Bronchial epithelial cell (primary cell): Measurements from ENCODE around the gene TACR2. TPM values are rescaled to one million over a fixed set of nuclear protein-coding genes. Genes with fewer than 3 reads are reported as not detected.

Experiments used
- DNase-seq: peaks from one replicate; pipeline ENCODE4 v3.0.0-alpha.2; 2010; ENCODE audit warnings: low read depth
- FAIRE-seq: peaks from 2 replicates; lab custom pipeline; 2011; peaks lifted over from hg19 to GRCh38; lab: Jason Lieb, UNC
- H3K27me3 ChIP-seq: 2 replicates; pipeline ENCODE4 v1.5.1; 2011; ENCODE audit warnings: low read length; ENCODE audit not compliant: control insufficient read depth, insufficient read depth
- H3K36me3 ChIP-seq: 2 replicates; pipeline ENCODE4 v1.5.1; 2011; ENCODE audit warnings: low read length; ENCODE audit not compliant: control insufficient read depth, insufficient read depth
- H3K4me3 ChIP-seq: 2 replicates; pipeline ENCODE4 v1.5.1; 2011; ENCODE audit warnings: mild to moderate bottlenecking, low read depth, low read length, control low read depth
- total RNA-seq: library from RNA; depleted of rRNA; stranded (reverse); fragments of >200 nt; gene quantifications from 2 replicates; pipeline ENCODE4 v1.2.1, GENCODE V29; 2014
- TF ChIP-seq, protein P1 (sequence below): IDR thresholded peaks from 2 replicates; pipeline ENCODE4 v1.5.1; 2011; ENCODE audit warnings: mild to moderate bottlenecking, moderate library complexity, low read length, control low read depth, inconsistent platforms; ENCODE audit not compliant: insufficient read depth, severe bottlenecking

The TACR2 gene
- total RNA-seq, 1 donor from 2014 or later, result under 0.01 TPM

DNA sequence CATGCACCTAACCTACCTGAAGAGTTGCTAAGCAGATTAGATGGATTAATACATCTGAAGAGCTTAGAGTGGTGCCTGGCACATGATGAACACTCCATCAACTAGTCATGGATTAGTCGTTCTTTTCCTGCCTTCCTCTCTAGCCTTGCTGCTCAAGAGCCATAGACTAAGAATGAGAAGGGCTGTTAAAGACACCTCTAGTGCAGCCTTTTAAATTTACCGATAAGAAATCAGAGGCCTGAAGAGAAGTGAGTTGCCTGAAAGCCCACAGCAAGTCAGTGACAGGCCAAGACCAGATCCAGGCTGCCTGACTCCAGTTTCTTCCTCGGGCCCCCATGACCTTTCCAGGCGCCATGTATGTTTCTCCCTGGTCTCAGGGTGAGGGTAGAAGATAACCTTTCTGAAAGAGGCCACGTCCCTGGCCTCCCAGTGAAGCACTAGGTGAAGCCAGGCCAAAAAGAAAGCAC, 41.1 kb upstream of the TACR2 start:
- TF ChIP-seq, protein P1, sequence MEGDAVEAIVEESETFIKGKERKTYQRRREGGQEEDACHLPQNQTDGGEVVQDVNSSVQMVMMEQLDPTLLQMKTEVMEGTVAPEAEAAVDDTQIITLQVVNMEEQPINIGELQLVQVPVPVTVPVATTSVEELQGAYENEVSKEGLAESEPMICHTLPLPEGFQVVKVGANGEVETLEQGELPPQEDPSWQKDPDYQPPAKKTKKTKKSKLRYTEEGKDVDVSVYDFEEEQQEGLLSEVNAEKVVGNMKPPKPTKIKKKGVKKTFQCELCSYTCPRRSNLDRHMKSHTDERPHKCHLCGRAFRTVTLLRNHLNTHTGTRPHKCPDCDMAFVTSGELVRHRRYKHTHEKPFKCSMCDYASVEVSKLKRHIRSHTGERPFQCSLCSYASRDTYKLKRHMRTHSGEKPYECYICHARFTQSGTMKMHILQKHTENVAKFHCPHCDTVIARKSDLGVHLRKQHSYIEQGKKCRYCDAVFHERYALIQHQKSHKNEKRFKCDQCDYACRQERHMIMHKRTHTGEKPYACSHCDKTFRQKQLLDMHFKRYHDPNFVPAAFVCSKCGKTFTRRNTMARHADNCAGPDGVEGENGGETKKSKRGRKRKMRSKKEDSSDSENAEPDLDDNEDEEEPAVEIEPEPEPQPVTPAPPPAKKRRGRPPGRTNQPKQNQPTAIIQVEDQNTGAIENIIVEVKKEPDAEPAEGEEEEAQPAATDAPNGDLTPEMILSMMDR, result no peak
- FAIRE-seq (no peak), DNase-seq (peak; percentile 46)
- no peaks in the 10 kb centered on the region for H3K27me3 ChIP-seq
- H3K4me3 ChIP-seq, result no peak overlapping the region
- H3K36me3 ChIP-seq, result no peaks in the 10 kb centered on the region

DNA sequence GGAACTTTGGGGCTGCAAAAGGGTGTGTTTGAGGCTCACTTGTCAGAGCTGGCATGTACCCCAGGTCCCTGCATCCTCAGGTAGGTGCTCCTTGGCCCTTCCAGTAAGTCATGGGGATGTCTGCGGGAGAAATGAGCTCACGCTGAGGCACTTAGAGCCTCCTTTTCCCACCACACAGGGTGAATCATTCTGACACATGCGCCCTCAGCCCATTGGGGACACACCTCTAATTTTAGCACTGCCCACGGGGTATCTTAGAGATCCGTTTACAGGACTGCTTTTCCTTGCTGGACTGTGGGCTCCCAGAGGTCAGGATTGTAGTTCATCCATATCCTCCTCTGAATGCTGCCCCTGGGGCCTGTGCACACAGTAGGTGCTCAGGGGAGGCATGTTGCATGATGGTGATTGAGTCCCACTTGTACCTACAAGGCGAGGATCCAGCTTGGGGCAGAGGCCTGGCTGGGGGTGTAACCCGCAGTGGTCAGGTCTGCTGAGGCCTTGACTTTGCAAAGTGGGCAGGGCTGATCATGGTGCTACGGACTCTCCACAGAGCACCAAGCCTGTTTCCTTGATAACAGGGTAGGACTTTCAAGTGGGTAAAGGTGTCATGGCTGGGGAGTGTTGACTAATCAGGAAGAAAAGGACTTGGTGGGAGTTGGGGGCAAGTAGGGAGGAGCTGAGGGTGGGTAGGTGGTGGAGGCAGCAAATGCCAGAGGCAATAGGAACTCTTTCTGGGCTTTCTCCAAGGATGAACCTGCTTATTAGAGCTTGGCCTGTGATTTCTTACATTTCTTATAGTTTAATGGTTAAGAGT, 40.4 kb upstream of the TACR2 start:
- FAIRE-seq (no peak), DNase-seq (peak; percentile 86)
- H3K4me3 ChIP-seq, result no peak overlapping the region
- no peaks in the 10 kb centered on the region for H3K36me3 ChIP-seq
- TF ChIP-seq, protein P1, result no peak
- no peaks in the 10 kb centered on the region for H3K27me3 ChIP-seq

DNA sequence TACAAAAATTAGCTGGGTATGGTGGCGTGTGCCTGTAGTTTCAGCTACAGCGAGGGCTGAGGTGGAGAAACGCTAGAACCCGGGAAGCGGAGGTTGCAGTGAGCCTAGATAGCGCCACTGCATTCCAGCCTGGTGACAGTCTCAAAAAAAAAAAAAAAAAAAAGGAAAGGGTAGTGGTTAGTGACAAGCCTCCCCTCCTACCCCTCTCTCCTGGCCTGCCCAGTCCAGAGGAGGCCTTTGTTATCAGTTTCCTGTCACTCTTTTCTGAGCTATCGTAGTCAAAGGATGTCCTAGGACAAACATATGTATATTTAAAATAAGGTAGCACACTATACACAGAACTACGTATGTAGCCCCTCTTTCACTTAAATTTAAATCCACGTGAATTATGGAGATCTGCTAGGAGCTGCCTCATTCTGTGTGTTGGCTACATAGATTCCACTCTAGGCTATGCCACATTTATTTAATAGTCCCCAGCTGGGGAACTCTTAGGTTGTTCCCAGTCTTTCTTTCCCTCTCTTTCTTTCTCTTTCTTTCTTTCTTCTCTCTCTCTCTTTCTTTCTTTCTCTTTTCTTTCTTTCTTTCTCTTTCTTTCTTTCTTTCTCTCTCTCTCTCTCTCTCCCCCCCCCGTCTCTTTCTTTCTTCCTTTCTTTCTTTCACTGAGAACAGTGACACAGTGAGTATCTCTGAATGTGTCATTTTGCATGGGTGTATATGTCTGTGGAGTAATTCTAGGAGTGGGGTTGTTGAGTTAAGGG, 38.5 kb upstream of the TACR2 start:
- Histone ChIP-seq H3K4me3 (no peak overlapping the region), H3K27me3 (no peaks in the 10 kb centered on the region), H3K36me3 (no peaks in the 10 kb centered on the region)
- FAIRE-seq (no peak), DNase-seq (no peak)
- TF ChIP-seq, protein P1, result no peak

DNA sequence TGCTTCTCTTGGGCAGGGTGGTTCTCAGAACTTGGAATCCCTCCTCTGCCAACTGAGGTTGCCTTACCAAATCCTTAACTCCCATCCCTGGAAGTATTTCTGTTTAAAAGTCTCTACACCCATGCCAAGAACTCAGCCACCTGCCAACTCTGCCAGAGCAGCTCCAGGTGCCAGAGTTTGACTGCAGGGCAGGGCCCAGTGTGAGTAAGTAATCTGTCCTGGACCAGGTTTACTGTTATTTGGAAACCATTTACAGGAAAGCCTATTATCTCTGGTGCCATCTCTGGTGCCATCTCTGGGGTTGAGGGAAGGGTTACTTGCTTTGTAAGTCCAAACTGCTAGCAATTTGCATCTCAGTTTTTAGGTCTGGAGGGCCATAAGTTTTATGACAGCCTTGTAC, 37.1 kb upstream of the TACR2 start:
- FAIRE-seq (no peak), DNase-seq (no peak)
- Histone ChIP-seq H3K36me3 (no peaks in the 10 kb centered on the region), H3K27me3 (no peaks in the 10 kb centered on the region), H3K4me3 (no peak overlapping the region)
- TF ChIP-seq, protein P1, result no peak

DNA sequence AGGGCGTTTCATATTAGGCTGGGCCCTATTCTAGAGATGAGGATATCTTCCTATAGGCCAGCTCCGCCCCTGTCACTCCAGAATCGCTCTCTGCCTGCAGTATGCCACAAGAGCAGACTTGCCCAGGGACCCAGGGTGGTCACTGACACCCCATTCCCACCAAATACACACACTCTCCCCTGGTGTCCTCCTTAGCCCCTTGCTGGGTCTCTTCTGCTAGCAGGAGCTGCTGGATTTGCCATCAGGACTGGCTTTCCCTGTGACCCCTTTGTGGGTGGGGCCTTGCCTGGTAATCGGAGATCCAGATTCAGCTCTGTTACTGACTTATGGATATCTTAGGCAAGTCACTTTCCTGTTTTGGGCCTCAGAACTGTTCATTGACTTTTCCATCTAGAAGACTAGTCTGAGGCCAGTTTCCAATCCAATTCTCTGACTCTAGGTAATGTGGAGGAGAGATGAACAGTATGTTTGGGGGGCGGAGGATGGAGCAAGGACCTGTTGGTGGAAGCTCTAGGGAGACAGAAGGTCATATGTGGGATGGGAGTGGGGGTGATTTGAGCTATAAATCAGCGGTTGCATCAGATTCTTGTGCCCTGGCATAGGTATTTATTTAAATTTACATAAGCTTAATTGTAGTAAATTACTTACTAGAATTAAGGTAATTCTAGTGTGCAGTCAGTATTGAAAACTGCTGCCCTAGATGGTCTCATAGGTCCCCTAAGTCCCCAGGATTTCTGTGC, 36.1 kb upstream of the TACR2 start:
- H3K36me3 ChIP-seq, result no peaks in the 10 kb centered on the region
- FAIRE-seq, result no peak
- TF ChIP-seq, protein P1, result no peak
- DNase-seq, result no peak
- no peaks in the 10 kb centered on the region for H3K27me3 ChIP-seq
- H3K4me3 ChIP-seq, result no peak overlapping the region
